Mesendoderm (in vitro differentiated cells): ENCODE measurements around the gene NOL7. TPM values are rescaled to one million over a fixed set of nuclear protein-coding genes. Genes with fewer than 3 reads are reported as not detected.

Source experiments
- DNase-seq: peaks from one replicate; pipeline ENCODE4 v3.0.0; 2013
- H2AK5ac ChIP-seq: 2 replicates; pipeline ENCODE4 v1.6.1; 2013; ENCODE audit warnings: low read length, inconsistent platforms
- H2BK120ac ChIP-seq: 2 replicates; pipeline ENCODE4 v1.6.1; 2013; ENCODE audit warnings: low read depth, mild to moderate bottlenecking, low read length, moderate library complexity, mixed read lengths
- H2BK15ac ChIP-seq: replicated peaks from 2 replicates; pipeline ENCODE4 v1.6.1; 2013; ENCODE audit warnings: low read depth, mild to moderate bottlenecking, moderate library complexity
- H2BK5ac ChIP-seq: 2 replicates; pipeline ENCODE4 v1.6.1; 2013; ENCODE audit warnings: low read length, inconsistent platforms
- H3K18ac ChIP-seq: 2 replicates; pipeline ENCODE4 v1.6.1; 2013; ENCODE audit warnings: mild to moderate bottlenecking, low read length, mixed read lengths
- H3K23ac ChIP-seq: one replicate; pipeline ENCODE4 v1.6.1; 2013; ENCODE audit warnings: low read length
- H3K27ac ChIP-seq: 2 replicates; pipeline ENCODE4 v1.5.1; 2013; ENCODE audit warnings: low read depth, mild to moderate bottlenecking, inconsistent platforms, low read length, moderate library complexity
- H3K27me3 ChIP-seq: 2 replicates; pipeline ENCODE4 v1.6.1; 2013; ENCODE audit warnings: low read length, control low read depth, mild to moderate bottlenecking, inconsistent platforms; ENCODE audit not compliant: insufficient read depth, poor library complexity
- H3K36me3 ChIP-seq: 2 replicates; pipeline ENCODE4 v1.6.1; 2013; ENCODE audit warnings: low read length, inconsistent platforms; ENCODE audit not compliant: control insufficient read depth, insufficient read depth
- H3K4ac ChIP-seq: one replicate; pipeline ENCODE4 v1.6.1; 2013; ENCODE audit warnings: low read depth, mild to moderate bottlenecking, low read length, moderate library complexity
- H3K4me1 ChIP-seq: 2 replicates; pipeline ENCODE4 v1.6.1; 2013; ENCODE audit warnings: low read depth, low read length, inconsistent platforms; ENCODE audit not compliant: control insufficient read depth
- H3K4me2 ChIP-seq: 2 replicates; pipeline ENCODE4 v1.6.1; 2013; ENCODE audit warnings: low read length
- H3K4me3 ChIP-seq: 2 replicates; pipeline ENCODE4 v1.5.1; 2013; ENCODE audit warnings: mild to moderate bottlenecking, low read length
- H3K56ac ChIP-seq: one replicate; pipeline ENCODE4 v1.6.1; 2013; ENCODE audit warnings: low read length
- H3K79me1 ChIP-seq: 2 replicates; pipeline ENCODE4 v1.6.1; 2013; ENCODE audit warnings: low read length, inconsistent platforms
- H3K79me2 ChIP-seq: 2 replicates; pipeline ENCODE4 v1.6.1; 2013; ENCODE audit warnings: mild to moderate bottlenecking, low read length; ENCODE audit not compliant: control insufficient read depth, insufficient read depth
- H3K9ac ChIP-seq: 2 replicates; pipeline ENCODE4 v1.6.1; 2013; ENCODE audit warnings: low read length, inconsistent platforms
- H4K5ac ChIP-seq: one replicate; pipeline ENCODE4 v1.6.1; 2013; ENCODE audit warnings: low read length
- H4K8ac ChIP-seq: one replicate; pipeline ENCODE4 v1.6.1; 2013; ENCODE audit warnings: low read depth, mild to moderate bottlenecking, control low read depth, low read length, moderate library complexity
- WGBS: extraction: QIAGEN DNeasy Blood & Tissue Kit; methylation state at CpG from one replicate; pipeline ENCODE4 v1.1.7; 2013; ENCODE audit warnings: low lambda C conversion rate, missing lambda C conversion rate; ENCODE audit not compliant: insufficient coverage; ENCODE audit errors: extremely low coverage; 5-methylcytosine and 5-hydroxymethylcytosine counted together
- polyA plus RNA-seq, 2 experiments: library from polyadenylated mRNA; stranded (reverse); fragments of 200-250 nt; gene quantifications; one replicate each; pipeline ENCODE4 v1.2.3, GENCODE V29; 2013

Gene NOL7
- 156 TPM for polyA plus RNA-seq (2013, experiment 1 of 2)
- 155 TPM for polyA plus RNA-seq (2013, experiment 2 of 2)

- H2BK120ac ChIP-seq: no peak within 1 kb of the TSS
- H3K4me2 ChIP-seq: peak within 1 kb of the TSS; percentile 97
- H3K18ac ChIP-seq: peak within 1 kb of the TSS; percentile 73
- H3K27ac ChIP-seq: peak within 1 kb of the TSS; percentile 52
- no peak within 1 kb of the TSS for H4K8ac ChIP-seq
- no peak within 1 kb of the TSS for H2BK15ac ChIP-seq
- DNase-seq: peak; percentile 98
- H3K4ac ChIP-seq: peak within 1 kb of the TSS; percentile 72
- peaks cover 4% of the 10 kb centered on the region for H3K36me3 ChIP-seq
- no peak within 1 kb of the TSS for H2AK5ac ChIP-seq
- H4K5ac ChIP-seq: no peak within 1 kb of the TSS
- peak within 1 kb of the TSS; percentile 97 for H3K56ac ChIP-seq
- peaks cover 19% of the 10 kb centered on the region for H3K79me2 ChIP-seq
- peaks cover 4% of the 10 kb centered on the region for H3K4me1 ChIP-seq
- WGBS: no CpG with 5 or more reads among the region's 85 CpGs
- H2BK5ac ChIP-seq: peak within 1 kb of the TSS; percentile 26
- peak within 1 kb of the TSS; percentile 95 for H3K9ac ChIP-seq
- H3K23ac ChIP-seq: peak within 1 kb of the TSS; percentile 48
- peaks cover 9% of the 10 kb centered on the region for H3K79me1 ChIP-seq
- H3K4me3 ChIP-seq: peak within 1 kb of the TSS; percentile 67
- H3K27me3 ChIP-seq: no peaks in the 10 kb centered on the region
These were observed at the start of gene NOL7 for GRCh38 chr6:13614926-13615791. Gene NOL7 (plus strand): TSS chr6:13615335. CDS start chr6:13615359, 24 bp downstream.

DNA sequence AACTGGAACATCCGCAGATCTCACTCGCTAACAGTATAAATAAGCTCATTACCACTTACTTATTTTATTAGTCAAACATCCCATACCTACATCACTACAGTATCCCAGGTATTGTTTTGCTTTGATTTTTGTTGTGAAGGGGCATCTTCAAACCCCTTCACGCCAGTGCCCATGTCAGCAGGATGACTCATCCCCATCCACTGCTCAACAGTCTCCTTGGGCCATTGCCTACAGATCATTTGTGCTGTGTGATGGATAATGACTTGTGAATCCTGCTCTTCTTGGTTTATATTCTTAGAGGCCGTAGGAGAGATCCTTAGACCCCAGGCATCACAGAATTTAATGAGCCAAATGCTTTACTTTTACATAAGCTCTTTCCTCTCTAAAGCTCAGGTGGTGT is 49.2 kb upstream of the NOL7 start:
- H3K56ac ChIP-seq: no peak overlapping the region
- H3K79me2 ChIP-seq: no peaks in the 10 kb centered on the region
- no peak overlapping the region for H2BK5ac ChIP-seq
- DNase-seq: no peak
- H3K27ac ChIP-seq: no peak overlapping the region
- no peak overlapping the region for H2BK120ac ChIP-seq
- no peak overlapping the region for H3K4me2 ChIP-seq
- no peak overlapping the region for H3K9ac ChIP-seq
- no peaks in the 10 kb centered on the region for H3K27me3 ChIP-seq
- WGBS: no CpG with 5 or more reads among the region's 4 CpGs
- no peaks in the 10 kb centered on the region for H3K36me3 ChIP-seq
- no peak overlapping the region for H3K23ac ChIP-seq
- no peak overlapping the region for H4K5ac ChIP-seq
- peaks cover 3% of the 10 kb centered on the region for H3K4me1 ChIP-seq
- H3K4ac ChIP-seq: no peak overlapping the region
- H3K4me3 ChIP-seq: no peak overlapping the region
- H4K8ac ChIP-seq: no peak overlapping the region
- no peak overlapping the region for H3K18ac ChIP-seq
- H2BK15ac ChIP-seq: no peak overlapping the region
- H2AK5ac ChIP-seq: no peak overlapping the region
- no peaks in the 10 kb centered on the region for H3K79me1 ChIP-seq

- Histone ChIP-seq H2BK120ac (no peak overlapping the region), H3K27me3 (no peaks in the 10 kb centered on the region), H3K27ac (no peak overlapping the region), H3K36me3 (no peaks in the 10 kb centered on the region), H4K5ac (no peak overlapping the region), H3K56ac (no peak overlapping the region), H3K4me2 (no peak overlapping the region), H3K4ac (no peak overlapping the region), H4K8ac (no peak overlapping the region), H3K18ac (no peak overlapping the region), H3K23ac (no peak overlapping the region), H3K79me1 (no peaks in the 10 kb centered on the region), H2AK5ac (no peak overlapping the region), H2BK5ac (no peak overlapping the region), H2BK15ac (no peak overlapping the region), H3K79me2 (no peaks in the 10 kb centered on the region), H3K4me1 (peaks cover 2% of the 10 kb centered on the region), H3K9ac (no peak overlapping the region), H3K4me3 (no peak overlapping the region)
- whole genome bisulfite sequencing: no CpG with 5 or more reads among the region's 3 CpGs
- DNase-seq: no peak
These were observed 48.6 kb upstream of the NOL7 start for GRCh38 chr6:13566500-13566899.

GRCh38 chr6:13568970-13569369 is 46.2 kb upstream of the NOL7 start:
- no peak overlapping the region for H3K4me3 ChIP-seq
- H3K27ac ChIP-seq: no peak overlapping the region
- H3K79me1 ChIP-seq: no peaks in the 10 kb centered on the region
- H3K27me3 ChIP-seq: no peaks in the 10 kb centered on the region
- H2BK15ac ChIP-seq: no peak overlapping the region
- no peak overlapping the region for H3K23ac ChIP-seq
- no peak overlapping the region for H3K18ac ChIP-seq
- no peak overlapping the region for H2AK5ac ChIP-seq
- H2BK5ac ChIP-seq: no peak overlapping the region
- H4K8ac ChIP-seq: no peak overlapping the region
- DNase-seq: no peak
- H3K79me2 ChIP-seq: no peaks in the 10 kb centered on the region
- H3K9ac ChIP-seq: no peak overlapping the region
- WGBS: no CpG with 5 or more reads among the region's 5 CpGs
- no peak overlapping the region for H4K5ac ChIP-seq
- no peak overlapping the region for H2BK120ac ChIP-seq
- peaks cover 4% of the 10 kb centered on the region for H3K4me1 ChIP-seq
- H3K4me2 ChIP-seq: no peak overlapping the region
- H3K4ac ChIP-seq: no peak overlapping the region
- no peak overlapping the region for H3K56ac ChIP-seq
- no peaks in the 10 kb centered on the region for H3K36me3 ChIP-seq

DNA sequence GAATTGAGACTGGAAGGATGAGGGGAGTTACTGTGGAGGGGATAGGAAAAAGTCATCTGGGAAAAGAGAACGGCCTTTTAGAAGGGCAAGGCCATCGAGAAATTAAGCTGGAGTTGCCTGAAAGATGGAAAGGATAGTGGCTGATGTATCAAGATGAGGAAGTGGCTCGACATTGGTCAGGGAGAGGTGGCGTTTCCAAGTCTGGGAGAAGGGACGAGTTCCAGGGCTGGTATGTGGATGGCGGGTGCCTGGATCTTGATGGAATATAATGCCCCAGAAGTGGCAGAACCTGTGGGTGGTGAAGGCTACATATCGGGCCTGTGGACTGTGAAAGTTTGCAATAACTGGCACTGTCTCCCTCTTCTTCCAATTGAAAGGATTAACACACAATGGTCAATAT is 42.9 kb upstream of the NOL7 start:
- DNase-seq: no peak
- Histone ChIP-seq H4K5ac (no peak overlapping the region), H2AK5ac (no peak overlapping the region), H3K4me3 (no peak overlapping the region), H2BK120ac (no peak overlapping the region), H3K4me2 (no peak overlapping the region), H3K36me3 (no peaks in the 10 kb centered on the region), H2BK5ac (no peak overlapping the region), H3K4ac (no peak overlapping the region), H3K79me2 (no peaks in the 10 kb centered on the region), H3K27me3 (no peaks in the 10 kb centered on the region), H3K27ac (no peak overlapping the region), H2BK15ac (no peak overlapping the region), H3K18ac (no peak overlapping the region), H4K8ac (no peak overlapping the region), H3K56ac (no peak overlapping the region), H3K9ac (no peak overlapping the region), H3K79me1 (no peaks in the 10 kb centered on the region), H3K23ac (no peak overlapping the region), H3K4me1 (peaks cover 4% of the 10 kb centered on the region)
- no CpG with 5 or more reads among the region's 7 CpGs for WGBS
